ENCODE data around the gene BCL7C. TPM values are rescaled to one million over a fixed set of nuclear protein-coding genes. Genes with fewer than 3 reads are reported as not detected.

The BCL7C gene
- total and polyA plus RNA-seq, 2 of the 13 experiments (the other 11 are each of a cell fraction or from before 2014, with no cell fraction given), result 17.7 to 33.8 TPM

DNA sequence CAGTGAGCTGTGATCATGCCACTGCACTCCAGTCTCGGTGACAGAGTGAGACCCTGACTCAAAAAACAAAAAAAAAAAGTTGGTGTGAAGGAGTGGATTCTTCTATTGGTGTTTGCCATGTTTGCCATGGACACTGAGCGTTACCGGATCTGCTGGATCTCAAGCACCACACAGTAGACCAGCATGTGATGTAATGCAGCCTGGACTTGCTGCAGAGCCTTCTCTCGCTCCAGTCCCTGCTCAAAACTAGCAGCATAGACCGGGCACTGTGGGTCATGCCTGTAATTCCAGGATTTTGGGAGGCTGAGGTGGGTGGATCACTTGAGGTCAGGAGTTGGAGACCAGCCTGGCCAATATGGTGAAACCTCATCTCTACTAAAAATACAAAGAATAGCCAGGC lies 50.4 kb downstream of the BCL7C start:
- POLR2A ChIA-PET, result interaction anchor here (1.6 to 3.0 kb wide), 6 partner anchors 30 to 96 kb away, joined by 7 to 67 read pairs (median 16); partner anchors contain the start of genes FBXL19 and PHKG2

DNA sequence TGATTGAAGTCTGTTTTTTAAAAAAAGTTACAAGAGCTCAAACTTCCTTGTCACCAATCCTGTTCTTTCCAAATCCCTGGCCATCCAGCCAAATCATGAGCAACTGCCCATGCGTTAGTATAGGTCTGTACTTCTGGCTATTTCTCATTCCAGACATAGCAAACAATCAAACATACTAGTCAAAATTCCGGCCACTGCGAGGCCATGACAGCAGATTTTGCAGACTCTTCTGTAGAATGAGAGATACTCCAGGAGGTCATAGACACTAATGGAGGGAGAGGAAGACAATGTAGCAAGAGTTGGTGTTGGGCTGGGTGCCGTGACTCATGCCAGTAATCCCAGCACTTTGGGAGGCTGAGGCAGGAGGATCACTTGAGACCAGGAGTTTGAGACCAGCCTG lies 50.9 kb downstream of the BCL7C start:
- no peak overlapping the region for H3K27ac ChIP-seq (ENCODE audit: extremely low read length, insufficient read depth, low read length)
- FAIRE-seq (no peak), DNase-seq (ENCODE audit: low spot score) (no peak), ATAC-seq (no peak)
- H2AFZ ChIP-seq (ENCODE audit: low read length), result no peak overlapping the region
- 50% methylated on average over 4 of the region's 4 CpGs for WGBS (ENCODE audit: low lambda C conversion rate)
- no peaks in the 10 kb centered on the region for H4K20me1 ChIP-seq (ENCODE audit: insufficient read depth, low read length)
- H3K4me1 ChIP-seq (ENCODE audit: insufficient read depth, low read length), result peaks cover 52% of the 10 kb centered on the region
- H3K9ac ChIP-seq (ENCODE audit: insufficient read depth, low read depth, low read length), result no peak overlapping the region
- intact Hi-C loops (cut with micrococcal nuclease; ENCODE audit: unreplicated experiment) (no loop called here), in situ Hi-C loops (cut with HindIII; ENCODE audit: extremely low pct_ligation_motif_present, low pct_unique_long_range_greater_than_20kb) (loop anchor here (5.0 to 10.0 kb wide), 2 partner anchors 52 to 79 kb away; partner anchors contain the start of genes BCL7C, CTF1 and FBXL19)
- H3K9me3 ChIP-seq (ENCODE audit: low read length), result no peaks in the 10 kb centered on the region
- no peaks in the 10 kb centered on the region for H3K79me2 ChIP-seq (ENCODE audit: insufficient read depth, low read length)
- TF ChIP-seq, protein P1, sequence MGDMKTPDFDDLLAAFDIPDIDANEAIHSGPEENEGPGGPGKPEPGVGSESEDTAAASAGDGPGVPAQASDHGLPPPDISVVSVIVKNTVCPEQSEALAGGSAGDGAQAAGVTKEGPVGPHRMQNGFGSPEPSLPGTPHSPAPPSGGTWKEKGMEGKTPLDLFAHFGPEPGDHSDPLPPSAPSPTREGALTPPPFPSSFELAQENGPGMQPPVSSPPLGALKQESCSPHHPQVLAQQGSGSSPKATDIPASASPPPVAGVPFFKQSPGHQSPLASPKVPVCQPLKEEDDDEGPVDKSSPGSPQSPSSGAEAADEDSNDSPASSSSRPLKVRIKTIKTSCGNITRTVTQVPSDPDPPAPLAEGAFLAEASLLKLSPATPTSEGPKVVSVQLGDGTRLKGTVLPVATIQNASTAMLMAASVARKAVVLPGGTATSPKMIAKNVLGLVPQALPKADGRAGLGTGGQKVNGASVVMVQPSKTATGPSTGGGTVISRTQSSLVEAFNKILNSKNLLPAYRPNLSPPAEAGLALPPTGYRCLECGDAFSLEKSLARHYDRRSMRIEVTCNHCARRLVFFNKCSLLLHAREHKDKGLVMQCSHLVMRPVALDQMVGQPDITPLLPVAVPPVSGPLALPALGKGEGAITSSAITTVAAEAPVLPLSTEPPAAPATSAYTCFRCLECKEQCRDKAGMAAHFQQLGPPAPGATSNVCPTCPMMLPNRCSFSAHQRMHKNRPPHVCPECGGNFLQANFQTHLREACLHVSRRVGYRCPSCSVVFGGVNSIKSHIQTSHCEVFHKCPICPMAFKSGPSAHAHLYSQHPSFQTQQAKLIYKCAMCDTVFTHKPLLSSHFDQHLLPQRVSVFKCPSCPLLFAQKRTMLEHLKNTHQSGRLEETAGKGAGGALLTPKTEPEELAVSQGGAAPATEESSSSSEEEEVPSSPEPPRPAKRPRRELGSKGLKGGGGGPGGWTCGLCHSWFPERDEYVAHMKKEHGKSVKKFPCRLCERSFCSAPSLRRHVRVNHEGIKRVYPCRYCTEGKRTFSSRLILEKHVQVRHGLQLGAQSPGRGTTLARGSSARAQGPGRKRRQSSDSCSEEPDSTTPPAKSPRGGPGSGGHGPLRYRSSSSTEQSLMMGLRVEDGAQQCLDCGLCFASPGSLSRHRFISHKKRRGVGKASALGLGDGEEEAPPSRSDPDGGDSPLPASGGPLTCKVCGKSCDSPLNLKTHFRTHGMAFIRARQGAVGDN (CRISPR knock-in tag; IDR thresholded peaks at IDR 0.05), result no peak
- TF ChIP-seq, protein P2, sequence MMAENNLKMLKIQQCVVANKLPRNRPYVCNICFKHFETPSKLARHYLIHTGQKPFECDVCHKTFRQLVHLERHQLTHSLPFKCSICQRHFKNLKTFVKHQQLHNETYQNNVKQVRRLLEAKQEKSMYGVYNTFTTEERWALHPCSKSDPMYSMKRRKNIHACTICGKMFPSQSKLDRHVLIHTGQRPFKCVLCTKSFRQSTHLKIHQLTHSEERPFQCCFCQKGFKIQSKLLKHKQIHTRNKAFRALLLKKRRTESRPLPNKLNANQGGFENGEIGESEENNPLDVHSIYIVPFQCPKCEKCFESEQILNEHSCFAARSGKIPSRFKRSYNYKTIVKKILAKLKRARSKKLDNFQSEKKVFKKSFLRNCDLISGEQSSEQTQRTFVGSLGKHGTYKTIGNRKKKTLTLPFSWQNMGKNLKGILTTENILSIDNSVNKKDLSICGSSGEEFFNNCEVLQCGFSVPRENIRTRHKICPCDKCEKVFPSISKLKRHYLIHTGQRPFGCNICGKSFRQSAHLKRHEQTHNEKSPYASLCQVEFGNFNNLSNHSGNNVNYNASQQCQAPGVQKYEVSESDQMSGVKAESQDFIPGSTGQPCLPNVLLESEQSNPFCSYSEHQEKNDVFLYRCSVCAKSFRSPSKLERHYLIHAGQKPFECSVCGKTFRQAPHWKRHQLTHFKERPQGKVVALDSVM (CRISPR knock-in tag; IDR thresholded peaks at IDR 0.05), result peak; percentile 49; the same call in 1 of the 2 replicates
- no peak overlapping the region for H3K4me2 ChIP-seq (ENCODE audit: low read depth, low read length)
- H3K36me3 ChIP-seq (replicated peaks in 1 of 2; ENCODE audit: control insufficient read depth in 1 of 2, insufficient read depth in 2 of 2, low read length in 2 of 2), result no peaks in the 10 kb centered on the region
- ChIA-PET POLR2A (no interaction called here), CTCF (ENCODE audit: low intra/inter-chr PET ratio, low total read pairs) (no interaction called here)
- H3K27me3 ChIP-seq (ENCODE audit: control insufficient read depth in 1 of 2, insufficient read depth in 2 of 2, low read length in 2 of 2), result no peaks in the 10 kb centered on the region
- no peak overlapping the region for H3K4me3 ChIP-seq (replicated peaks in 1 of 3; ENCODE audit: insufficient read depth in 1 of 3, low read depth in 2 of 3, low read length in 3 of 3)
- no TSS peak for BruUV-seq (replicated peaks)

More for the DNA sequence above, 50.4 kb downstream of the BCL7C start:
- Histone ChIP-seq H3K79me2 (ENCODE audit: insufficient read depth, low read length) (no peaks in the 10 kb centered on the region), H3K27me3 (ENCODE audit: control insufficient read depth in 1 of 2, insufficient read depth in 2 of 2, low read length in 2 of 2) (no peaks in the 10 kb centered on the region), H3K4me2 (ENCODE audit: low read depth, low read length) (no peak overlapping the region), H2AFZ (ENCODE audit: low read length) (no peak overlapping the region), H3K4me1 (ENCODE audit: insufficient read depth, low read length) (peaks cover 47% of the 10 kb centered on the region), H4K20me1 (ENCODE audit: insufficient read depth, low read length) (no peaks in the 10 kb centered on the region), H3K9me3 (ENCODE audit: low read length) (no peaks in the 10 kb centered on the region), H3K36me3 (replicated peaks in 1 of 2; ENCODE audit: control insufficient read depth in 1 of 2, insufficient read depth in 2 of 2, low read length in 2 of 2) (no peaks in the 10 kb centered on the region), H3K27ac (ENCODE audit: extremely low read length, insufficient read depth, low read length) (no peak overlapping the region), H3K4me3 (replicated peaks in 1 of 3; ENCODE audit: insufficient read depth in 1 of 3, low read depth in 2 of 3, low read length in 3 of 3) (no peak overlapping the region), H3K9ac (ENCODE audit: insufficient read depth, low read depth, low read length) (no peak overlapping the region)
- DNase-seq (ENCODE audit: low spot score) (no peak), ATAC-seq (no peak), FAIRE-seq (no peak)
- intact Hi-C loops (cut with micrococcal nuclease; ENCODE audit: unreplicated experiment), result no loop called here
- WGBS (ENCODE audit: low lambda C conversion rate), result 62% methylated on average over 5 of the region's 5 CpGs
- TF ChIP-seq CEBPG (CRISPR knock-in tag; IDR thresholded peaks at IDR 0.05), result 0 out of 2 replicates have a peak, but pooled peaks have one; percentile 15
- TF ChIP-seq, protein P2 (CRISPR knock-in tag; IDR thresholded peaks at IDR 0.05), result peak; percentile 14; the same call in 1 of the 2 replicates
- TF ChIP-seq ZNF234 (CRISPR knock-in tag; conservative IDR thresholded peaks at IDR 0.05), result no peak
- in situ Hi-C loops (cut with HindIII; ENCODE audit: extremely low pct_ligation_motif_present, low pct_unique_long_range_greater_than_20kb), result loop anchor here (5.0 to 10.0 kb wide), 2 partner anchors 51 to 79 kb away; partner anchors contain the start of genes BCL7C, CTF1 and FBXL19
- CTCF ChIA-PET (ENCODE audit: low intra/inter-chr PET ratio, low total read pairs), result interaction anchor here (2.7 kb wide), 1 partner anchor 78 kb away, joined by 19 read pairs; no protein-coding TSS in a partner anchor
- BruUV-seq (replicated peaks), result no TSS peak

Measured in HepG2 (cell line).